Heart right ventricle (tissue), 16 donors: Measurements from ENCODE around the gene M1AP. TPM values are rescaled to one million over a fixed set of nuclear protein-coding genes. Genes with fewer than 3 reads are reported as not detected.

ENCODE experiments used
- ATAC-seq, 8 donors: fragments of 200-7000 bp; cut with Tn5 transposase; one replicate each; pipeline ENCODE4 v1.9.1; 2020; ENCODE audit warnings: mild to moderate bottlenecking in 8 of 8, moderate library complexity in 8 of 8, moderate number of reproducible peaks in 1 of 8
- DNase-seq, 2 donors: peaks; one replicate each; pipeline ENCODE4 v3.0.0-alpha.2; 2020
- H3K27ac ChIP-seq, 10 donors: fragments of 200-600 bp; sonication (generic) in 2 of 10; one replicate each; pipeline versions ENCODE4 v1.5.0 to v1.8.0; 2020 to 2022; ENCODE audit warnings: mild to moderate bottlenecking in 3 of 10
- H3K27me3 ChIP-seq, 7 donors: fragments of 200-600 bp; one replicate each; pipeline ENCODE4 v1.8.0; 2021 to 2022; ENCODE audit warnings: mild to moderate bottlenecking in 2 of 7
- H3K36me3 ChIP-seq, 9 donors: fragments of 200-600 bp; sonication (generic) in 1 of 9; one replicate each; pipeline versions ENCODE4 v1.5.0 to v1.8.0; 2020 to 2022; ENCODE audit warnings: mild to moderate bottlenecking in 2 of 9
- H3K4me1 ChIP-seq, 9 donors: fragments of 200-600 bp; sonication (generic) in 1 of 9; one replicate each; pipeline versions ENCODE4 v1.5.0 to v1.8.0; 2020 to 2022; ENCODE audit warnings: mild to moderate bottlenecking in 4 of 9
- H3K4me3 ChIP-seq, 10 donors: fragments of 200-600 bp; sonication (generic) in 2 of 10; one replicate each; pipeline versions ENCODE4 v1.5.0 to v1.8.0; 2020 to 2022; ENCODE audit warnings: mild to moderate bottlenecking in 7 of 10, moderate library complexity in 2 of 10
- H3K9me3 ChIP-seq, 11 donors: fragments of 200-600 bp in 10 of 11; sonication (generic) in 2 of 11; one replicate each; pipeline versions ENCODE4 v1.5.0 to v1.8.0; 2013 to 2022; ENCODE audit warnings: mild to moderate bottlenecking in 2 of 11, control low read depth in 1 of 11, moderate library complexity in 1 of 11
- WGBS, 2 donors: extraction: QIAGEN DNeasy Blood & Tissue Kit; methylation state at CpG; one replicate each; pipeline ENCODE4 v1.1.7; 2013; ENCODE audit warnings: inconsistent platforms in 1 of 2; 5-methylcytosine and 5-hydroxymethylcytosine counted together
- intact Hi-C, 10 donors: fragments of 100-400 bp; cut with DNase I; formaldehyde crosslinking; loops; one replicate each; pipeline versions ENCODE4 v1.11.1 to v1.14.2; 2022
- polyA plus RNA-seq, 2 donors: library from polyadenylated mRNA; stranded (reverse); fragments of 200-250 nt; gene quantifications; one replicate each; pipeline ENCODE4 v1.2.3, GENCODE V29; 2013
- total RNA-seq, 10 donors: library from RNA; stranded (reverse); fragmentation: NEBNext Ultra II Directional in 3 of 10; extraction: Animal tissue kit (Norgen Biotek cat#: 25700) in 3 of 10; gene quantifications; one replicate each; pipeline versions ENCODE4 v1.2.1 to v1.2.4, GENCODE V29; 2021 to 2023
- TF ChIP-seq, protein P1 (sequence below), 9 donors: fragments of 200-600 bp; sonication (generic) in 2 of 9; IDR thresholded peaks; one replicate each; pipeline versions ENCODE4 v1.5.0 to v1.8.0; 2021 to 2022; ENCODE audit warnings: antibody characterized with exemption in 9 of 9, mild to moderate bottlenecking in 5 of 9, moderate library complexity in 1 of 9
- donor health status: Arrhythmogenic right ventricular cardiomyopathy.
- donor health status: ischemic (EF 13 %, LVEDD 7.1; RV severe dilation, severe dysfunction).
- donor health status: healthy with polysubstance abuse.
- donor health status: DM: no; HTN: yes; CAD: no.
- donor health status: DM: no; HTN: no; CAD: no.
- donor health status: ischemic (EF 25% LVEDD 6.9; RV normal size, moderate dysfunction).
- donor health status: ischemic (EF 25% LVEDD 5.7; RV mildly dilated, moderate dysfunction).
- donor health status: healthy.
- donor health status: DM: yes; HTN: yes; CAD: no.
- donor health status: Ischemic cardiomyopathy.
- donor health status: ischemic (EF 35%, LVEDD 5.7; RV mildly dilated, moderate dysfunction).
- donor health status: nonischemic (EF 11% LVEDD 7.7; RV severe dilation, severe dysfunction).
- donor health status: DM: yes; HTN: yes; CAD: no.
- donor health status: PGD.
- donor health status: ischemic (EF 29% LVEDD 5.4; RV normal size, mild dysfunction).
- donor health status: nonischemic (EF 23%, LVEDD 6.1; RV moderate dilation, normal function).

The M1AP gene
- total and polyA plus RNA-seq, 12 donors = 0.03 to 0.44 (median 0.18) TPM; not detected in 7

DNA sequence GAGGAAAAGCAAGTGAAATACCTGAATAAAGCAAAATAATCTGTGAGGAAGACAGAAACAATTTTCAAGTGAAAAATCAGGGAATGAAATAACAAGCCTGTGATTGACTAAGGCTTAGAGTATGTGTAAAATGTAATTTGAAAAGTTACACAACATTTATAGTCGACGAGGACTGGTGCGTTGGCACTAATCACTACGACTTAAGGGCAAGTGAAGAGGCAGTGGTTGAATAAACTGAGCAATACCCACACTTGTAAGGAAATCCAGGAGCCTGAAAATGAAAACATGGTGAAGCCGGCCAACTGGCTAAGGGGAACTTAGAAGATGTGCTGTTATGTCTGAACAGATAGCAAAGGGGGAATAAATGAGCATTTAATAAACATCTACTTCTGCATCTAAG is 80.2 kb downstream of the M1AP start:
- no peak overlapping the region for H3K27ac ChIP-seq
- no peaks in the 10 kb centered on the region for H3K36me3 ChIP-seq
- H3K4me3 ChIP-seq = no peak overlapping the region
- H3K4me1 ChIP-seq = peaks cover 0 to 33% (median 0%) of the 10 kb centered on the region in 9 donors
- DNase-seq (no peak), ATAC-seq (no peak)
- no peaks in the 10 kb centered on the region for H3K9me3 ChIP-seq
- TF ChIP-seq, protein P1, sequence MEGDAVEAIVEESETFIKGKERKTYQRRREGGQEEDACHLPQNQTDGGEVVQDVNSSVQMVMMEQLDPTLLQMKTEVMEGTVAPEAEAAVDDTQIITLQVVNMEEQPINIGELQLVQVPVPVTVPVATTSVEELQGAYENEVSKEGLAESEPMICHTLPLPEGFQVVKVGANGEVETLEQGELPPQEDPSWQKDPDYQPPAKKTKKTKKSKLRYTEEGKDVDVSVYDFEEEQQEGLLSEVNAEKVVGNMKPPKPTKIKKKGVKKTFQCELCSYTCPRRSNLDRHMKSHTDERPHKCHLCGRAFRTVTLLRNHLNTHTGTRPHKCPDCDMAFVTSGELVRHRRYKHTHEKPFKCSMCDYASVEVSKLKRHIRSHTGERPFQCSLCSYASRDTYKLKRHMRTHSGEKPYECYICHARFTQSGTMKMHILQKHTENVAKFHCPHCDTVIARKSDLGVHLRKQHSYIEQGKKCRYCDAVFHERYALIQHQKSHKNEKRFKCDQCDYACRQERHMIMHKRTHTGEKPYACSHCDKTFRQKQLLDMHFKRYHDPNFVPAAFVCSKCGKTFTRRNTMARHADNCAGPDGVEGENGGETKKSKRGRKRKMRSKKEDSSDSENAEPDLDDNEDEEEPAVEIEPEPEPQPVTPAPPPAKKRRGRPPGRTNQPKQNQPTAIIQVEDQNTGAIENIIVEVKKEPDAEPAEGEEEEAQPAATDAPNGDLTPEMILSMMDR (IDR thresholded peaks at IDR 0.05) = no peak
- intact Hi-C loops = no loop called here
- WGBS, 2 donors = 85 to 92% methylated on average over 5 of the region's 5 CpGs
- peaks cover 0 to 24% (median 4%) of the 10 kb centered on the region in 7 donors for H3K27me3 ChIP-seq

DNA sequence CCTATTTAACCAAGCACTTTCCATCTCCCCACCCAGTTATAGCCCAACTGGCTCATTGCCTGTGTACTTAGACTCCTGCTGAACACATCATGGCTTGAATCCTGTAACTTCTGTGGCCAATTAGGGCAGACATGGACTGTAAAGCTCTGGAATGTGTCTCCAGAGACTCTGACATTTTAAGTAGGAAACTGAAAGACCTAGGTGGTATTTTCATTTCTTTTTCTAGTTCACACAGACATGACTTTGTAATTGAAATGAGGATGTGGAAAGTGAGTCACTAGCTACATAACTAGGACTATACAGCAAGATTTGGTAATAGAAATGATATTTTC is 81.4 kb downstream of the M1AP start:
- H3K4me1 ChIP-seq = peaks cover 0 to 33% (median 0%) of the 10 kb centered on the region in 9 donors
- intact Hi-C loops = no loop called here
- H3K27ac ChIP-seq = peak overlapping the region in 1 of 10 donors; percentile 0
- H3K27me3 ChIP-seq = peaks cover 0 to 25% (median 7%) of the 10 kb centered on the region in 7 donors
- no peaks in the 10 kb centered on the region for H3K36me3 ChIP-seq
- TF ChIP-seq, protein P1 (IDR thresholded peaks at IDR 0.05) = no peak
- no peak for DNase-seq
- H3K4me3 ChIP-seq = no peak overlapping the region
- ATAC-seq = peak in 4 of 8 donors; percentile 11 to 52 (median 36)
- H3K9me3 ChIP-seq = no peaks in the 10 kb centered on the region

DNA sequence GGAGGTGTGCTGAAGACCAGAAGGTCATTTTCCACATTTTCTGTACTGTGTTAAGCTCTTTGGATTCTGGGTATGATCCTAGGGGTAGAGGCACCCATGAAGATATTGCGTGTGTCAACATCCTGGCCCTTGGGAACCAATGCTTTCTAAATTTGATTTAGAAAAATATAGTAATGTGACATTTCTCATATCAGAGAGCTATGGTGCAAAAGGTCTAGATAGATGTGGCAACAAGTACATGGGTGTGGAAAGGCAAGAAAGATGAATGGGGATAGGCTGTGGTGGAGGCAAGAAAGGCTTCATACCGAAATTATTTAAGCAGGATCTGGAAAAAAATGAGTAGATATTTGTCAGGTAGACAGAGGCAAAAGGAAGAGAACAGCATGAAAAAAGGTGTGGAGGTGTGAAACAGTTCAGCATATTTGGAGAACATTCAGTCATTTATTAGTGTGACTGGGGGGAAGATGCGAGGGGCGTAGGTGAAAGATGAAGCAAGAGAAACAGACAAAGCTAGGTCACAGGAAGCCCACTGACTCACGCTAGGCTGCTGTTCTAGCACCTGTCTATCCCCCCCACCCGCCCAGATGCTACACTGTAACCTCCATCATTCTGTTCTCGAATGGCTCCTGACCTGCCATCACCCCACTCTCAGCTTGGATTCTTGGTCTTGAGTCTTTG is 81.9 kb downstream of the M1AP start:
- Histone ChIP-seq H3K27ac (peak overlapping the region in 1 of 10 donors; percentile 0), H3K4me3 (no peak overlapping the region), H3K27me3 (peaks cover 0 to 25% (median 7%) of the 10 kb centered on the region in 7 donors), H3K9me3 (no peaks in the 10 kb centered on the region), H3K36me3 (no peaks in the 10 kb centered on the region), H3K4me1 (peaks cover 0 to 31% (median 0%) of the 10 kb centered on the region in 9 donors)
- DNase-seq (no peak), ATAC-seq (no peak)
- intact Hi-C loops = no loop called here
- WGBS, 2 donors = 77 to 79% methylated on average over 7 of the region's 7 CpGs
- TF ChIP-seq, protein P1 (IDR thresholded peaks at IDR 0.05) = no peak

DNA sequence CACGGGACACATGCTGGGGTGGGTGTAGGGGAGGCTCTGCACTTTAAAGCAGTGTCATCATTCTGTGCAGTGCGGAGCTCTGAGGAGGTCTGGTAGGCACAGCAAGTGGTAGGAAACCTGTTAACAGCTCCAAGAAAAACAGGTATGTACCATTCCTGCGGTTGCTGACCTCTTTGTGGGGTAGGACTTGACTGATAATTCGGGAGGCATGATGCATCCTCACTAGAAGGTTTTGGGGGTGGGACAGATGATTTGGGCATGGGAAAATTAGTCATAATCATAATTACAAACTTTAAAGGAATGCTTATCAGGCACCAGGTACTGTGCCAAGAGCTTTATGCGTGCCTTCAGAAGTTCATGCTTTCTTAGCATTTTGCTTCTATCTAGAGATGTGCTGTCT is 83.9 kb downstream of the M1AP start:
- no peak for DNase-seq
- Histone ChIP-seq H3K4me1 (peaks cover 0 to 26% (median 0%) of the 10 kb centered on the region in 9 donors), H3K9me3 (no peaks in the 10 kb centered on the region), H3K27me3 (peaks cover 0 to 34% (median 14%) of the 10 kb centered on the region in 7 donors), H3K36me3 (no peaks in the 10 kb centered on the region), H3K4me3 (no peak overlapping the region), H3K27ac (no peak overlapping the region)
- TF ChIP-seq, protein P1 (IDR thresholded peaks at IDR 0.05) = no peak
- 58 to 59% methylated on average over 5 of the region's 5 CpGs for WGBS, 2 donors
- no peak for ATAC-seq
- intact Hi-C loops = no loop called here
